ENCODE measurements around the gene SASH3.

The SASH3 gene

DNA sequence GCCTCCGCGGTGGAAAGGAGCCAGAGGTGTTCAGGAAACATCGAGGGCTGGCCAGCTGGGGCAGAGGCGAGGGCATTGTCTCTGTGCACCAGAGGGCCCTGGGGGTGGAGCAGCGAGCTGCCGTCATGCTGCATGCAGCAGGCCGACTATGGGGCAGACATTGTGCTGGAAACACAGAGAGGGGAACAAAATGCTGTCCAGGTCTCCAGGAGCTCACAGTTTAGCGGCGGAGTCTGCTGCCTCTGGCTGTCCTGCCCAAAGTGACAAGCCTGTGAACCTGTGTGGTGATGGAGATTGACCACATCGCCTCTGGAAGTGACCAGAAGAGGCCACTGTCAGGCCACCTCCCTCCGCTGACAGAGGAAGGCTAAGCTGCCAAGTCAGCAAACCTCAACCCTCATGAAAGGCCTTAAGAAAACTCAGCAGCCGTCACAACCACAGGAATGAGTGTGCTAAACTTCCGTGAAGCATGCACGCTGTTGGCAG is 20.1 kb upstream of the SASH3 start:
- DNase-seq (ENCODE audit: low read depth in 2 of 2), result no peak

- no peak for DNase-seq (ENCODE audit: low read depth in 2 of 2)
Measured at GRCh38 chrX:129760155-129760554, 19.6 kb upstream of the SASH3 start.

DNA sequence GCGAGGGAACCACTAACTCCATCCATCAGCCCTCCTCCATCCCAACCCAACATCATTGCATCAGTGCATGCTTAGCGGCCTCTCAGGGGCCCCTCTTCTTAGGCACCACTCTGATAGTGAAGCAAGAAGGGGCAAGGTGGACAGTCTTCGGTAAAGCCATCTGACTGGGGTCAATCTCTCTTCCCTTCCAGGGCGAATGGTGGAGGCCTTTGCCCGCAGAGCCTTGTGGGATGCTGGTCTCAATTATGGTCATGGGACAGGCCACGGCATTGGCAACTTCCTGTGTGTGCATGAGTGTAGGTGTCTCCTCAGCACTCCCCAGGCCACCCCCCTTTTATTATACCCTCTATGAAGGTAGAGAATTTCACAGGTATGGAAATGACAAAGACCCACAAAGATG is 18.8 kb upstream of the SASH3 start:
- no peak for DNase-seq (ENCODE audit: low read depth in 2 of 2)

DNA sequence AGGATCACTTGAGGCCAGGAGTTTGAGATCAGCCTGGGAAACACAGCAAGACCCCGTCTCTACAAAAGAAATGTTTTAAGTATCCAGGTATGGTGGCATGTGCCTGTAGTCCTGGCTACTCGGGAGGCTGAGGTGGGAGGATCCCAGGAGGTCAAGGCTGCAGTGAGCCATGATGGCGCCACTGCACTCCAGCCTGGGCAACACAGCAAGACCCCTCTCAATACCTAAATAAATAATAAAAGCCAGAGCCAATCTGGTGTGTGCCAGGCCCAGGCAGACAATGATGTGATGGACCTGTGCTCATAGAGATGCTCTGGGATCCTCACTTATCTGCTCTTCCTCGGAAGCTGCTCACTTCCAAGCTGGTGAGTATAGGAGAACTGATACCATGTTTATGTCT is 18.2 kb upstream of the SASH3 start:
- no peak for DNase-seq (ENCODE audit: low read depth in 2 of 2)

DNA sequence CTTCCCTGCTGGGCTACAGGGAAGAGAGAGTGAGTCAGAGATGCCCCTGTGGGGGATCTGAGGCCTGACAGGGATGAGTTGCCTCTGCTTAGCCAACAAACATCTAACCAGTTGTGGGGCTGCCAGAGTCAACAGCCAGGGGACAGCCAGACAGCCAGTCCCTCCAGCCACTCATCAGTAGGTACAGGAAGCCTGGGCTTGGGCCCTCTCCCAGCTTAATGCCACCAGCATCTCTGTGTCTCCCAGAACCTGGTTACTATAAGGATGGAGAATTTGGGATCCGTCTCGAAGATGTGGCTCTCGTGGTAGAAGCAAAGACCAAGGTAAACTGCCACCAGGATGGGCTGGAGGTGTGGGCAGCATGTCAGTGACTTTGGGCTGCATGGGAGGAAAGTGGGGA is 17.3 kb upstream of the SASH3 start:
- no peak for DNase-seq (ENCODE audit: low read depth in 2 of 2)

GRCh38 chrX:129763666-129764065 is 16.1 kb upstream of the SASH3 start:
- DNase-seq (ENCODE audit: low read depth in 2 of 2), result no peak

DNA sequence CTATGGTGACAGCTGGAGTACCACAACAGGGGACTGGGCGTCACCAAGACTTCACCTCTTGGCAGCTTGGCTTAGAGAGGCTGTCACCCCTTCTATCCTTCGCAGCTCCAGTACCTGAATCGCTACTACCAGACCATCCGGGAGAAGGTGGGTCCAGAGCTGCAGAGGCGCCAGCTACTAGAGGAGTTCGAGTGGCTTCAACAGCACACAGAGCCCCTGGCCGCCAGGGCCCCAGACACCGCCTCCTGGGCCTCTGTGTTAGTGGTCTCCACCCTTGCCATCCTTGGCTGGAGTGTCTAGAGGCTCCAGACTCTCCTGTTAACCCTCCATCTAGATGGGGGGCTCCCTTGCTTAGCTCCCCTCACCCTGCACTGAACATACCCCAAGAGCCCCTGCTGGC is 11.6 kb upstream of the SASH3 start:
- no peak for DNase-seq (ENCODE audit: low read depth in 2 of 2)

- no peak for DNase-seq (ENCODE audit: low read depth in 2 of 2)
Measured at GRCh38 chrX:129768586-129769466, 10.9 kb upstream of the SASH3 start.

- peak; percentile 52 to 61 for DNase-seq (ENCODE audit: low read depth in 2 of 2)
Measured at GRCh38 chrX:129769467-129770154, 10.1 kb upstream of the SASH3 start.

DNA sequence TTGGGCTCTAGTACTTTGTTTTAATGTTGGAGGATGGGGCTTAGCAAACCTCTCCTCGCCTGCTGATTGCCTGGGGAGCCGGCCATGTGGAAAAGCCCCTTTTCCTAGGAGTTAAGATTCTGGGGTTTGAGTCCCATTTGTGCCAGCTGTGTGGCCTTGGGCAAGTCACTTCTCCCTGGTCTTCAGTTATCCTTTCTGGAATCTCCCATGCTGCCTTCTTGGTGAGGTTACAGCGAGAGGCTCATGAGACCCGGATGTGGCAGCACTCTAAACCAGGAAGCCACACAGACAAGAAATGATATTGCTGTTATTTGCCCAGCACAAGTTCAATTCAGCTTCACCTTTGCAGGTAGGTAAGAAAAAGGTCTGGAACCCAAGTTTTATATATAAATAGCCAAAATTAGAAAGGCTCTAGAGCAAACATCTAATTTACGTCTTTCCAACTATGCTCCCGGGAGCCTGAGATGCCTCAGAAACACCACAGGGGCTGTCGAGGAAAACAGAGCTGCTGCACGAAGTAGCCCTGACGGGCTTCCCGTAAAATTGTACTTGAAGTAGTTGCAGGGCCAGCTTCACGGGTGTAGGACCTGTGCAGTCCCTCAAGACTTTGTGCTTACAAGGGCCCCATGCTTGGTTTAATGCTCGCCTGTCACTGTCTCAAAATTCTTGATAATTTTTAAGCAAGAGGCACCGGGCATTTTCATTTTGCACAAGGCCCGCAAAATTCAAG is 8.3 kb upstream of the SASH3 start:
- no peak for DNase-seq (ENCODE audit: low read depth in 2 of 2)

DNA sequence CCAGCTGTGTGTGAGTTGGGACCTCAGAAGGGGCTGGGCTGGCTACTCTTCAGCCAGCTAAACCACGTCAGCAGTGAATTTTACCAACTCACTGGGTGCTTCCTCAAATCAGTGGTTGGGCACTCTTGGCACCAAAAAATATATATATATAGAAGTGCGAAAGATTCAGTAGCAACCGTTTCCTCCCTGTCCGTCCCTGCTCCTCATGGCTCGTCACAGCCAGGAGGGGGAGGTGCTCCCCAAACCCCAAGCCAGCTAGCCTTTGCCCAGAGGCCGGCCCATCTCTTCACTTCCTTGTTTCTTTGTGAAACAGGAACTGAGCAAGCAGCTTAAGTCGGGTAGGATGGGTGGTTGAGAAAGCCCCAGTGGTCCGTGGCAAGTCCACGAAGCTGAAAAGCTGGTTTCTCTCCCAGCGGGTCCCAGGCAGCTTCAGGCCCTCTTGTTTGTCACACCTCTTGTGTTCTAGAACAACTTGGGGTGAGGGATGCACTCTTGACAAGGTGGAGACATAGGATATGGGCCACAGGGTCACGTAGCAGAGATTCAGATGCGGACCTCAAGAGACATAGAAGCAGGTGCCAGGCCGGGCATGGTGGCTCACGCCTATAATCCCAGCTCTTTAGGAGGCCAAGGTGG is 6.8 kb upstream of the SASH3 start:
- peak in 1 of 2 donors; percentile 31 for DNase-seq (ENCODE audit: low read depth in 2 of 2)

GRCh38 chrX:129773649-129774458 is 5.9 kb upstream of the SASH3 start:
- no peak for DNase-seq (ENCODE audit: low read depth in 2 of 2)

- peak; percentile 59 to 67 for DNase-seq (ENCODE audit: low read depth in 2 of 2)
Measured at GRCh38 chrX:129777218-129778030, 2.3 kb upstream of the SASH3 start.

DNA sequence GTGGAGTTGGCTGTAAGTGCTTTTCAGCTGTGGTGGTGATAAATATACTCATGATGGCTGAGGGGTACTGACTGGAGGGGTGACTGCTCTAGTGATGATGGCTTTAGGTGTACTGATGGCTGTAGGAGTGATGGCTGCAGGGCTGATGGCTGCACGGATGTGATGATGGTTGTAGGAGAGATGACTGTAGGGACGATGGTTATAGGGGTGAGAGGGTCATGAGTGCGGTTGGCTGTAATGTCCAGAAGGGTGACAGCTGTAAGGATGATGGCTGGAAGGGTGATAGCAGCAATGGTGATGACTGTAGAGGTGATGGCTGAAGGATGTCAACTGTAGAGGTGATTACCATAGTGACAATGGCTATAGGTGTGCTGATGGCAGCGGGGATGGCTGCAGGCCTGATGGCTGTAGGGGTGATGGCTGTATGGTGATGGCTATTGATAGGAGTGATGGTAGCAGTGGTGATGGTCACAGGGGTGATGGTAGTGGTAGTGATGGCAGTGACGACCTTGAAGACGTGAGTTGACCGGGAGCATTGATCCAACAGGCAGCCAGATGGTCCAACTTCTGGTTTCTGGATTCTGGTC is 570 bp upstream of the SASH3 start:
- DNase-seq (ENCODE audit: low read depth in 2 of 2), result no peak

DNA sequence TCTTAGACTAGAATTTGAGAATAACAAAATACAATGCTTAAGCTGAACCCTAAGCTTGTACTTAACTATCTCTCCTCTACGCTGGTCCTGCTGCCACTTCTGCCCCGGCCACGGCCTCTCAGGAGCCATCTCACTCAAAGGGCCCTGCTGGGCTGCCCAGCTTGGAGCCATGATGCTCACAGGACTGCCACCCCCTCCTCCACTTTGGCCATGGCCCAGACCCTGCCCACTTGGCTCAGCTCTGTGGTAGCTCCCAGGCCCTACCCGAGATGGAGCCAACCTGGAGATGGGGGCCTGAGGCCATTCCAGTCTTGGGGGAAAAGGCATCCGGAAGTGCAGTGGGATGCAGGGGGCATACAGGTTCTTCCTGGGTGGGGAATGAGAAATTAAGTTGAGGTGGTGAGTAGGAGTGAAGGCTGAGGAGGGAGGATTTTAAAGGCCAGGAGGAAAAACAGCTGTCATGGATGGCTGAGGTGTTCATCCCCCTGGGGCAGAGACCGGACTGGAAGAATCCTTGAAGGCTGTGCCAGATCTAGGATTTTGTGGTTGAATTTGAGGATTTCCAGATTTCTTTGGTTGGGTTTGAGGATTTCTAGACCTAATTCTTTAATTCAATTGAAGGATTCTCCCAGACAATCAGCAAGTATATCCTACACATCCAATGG is 824 bp downstream of the SASH3 start:
- DNase-seq (ENCODE audit: low read depth in 2 of 2), result no peak

DNA sequence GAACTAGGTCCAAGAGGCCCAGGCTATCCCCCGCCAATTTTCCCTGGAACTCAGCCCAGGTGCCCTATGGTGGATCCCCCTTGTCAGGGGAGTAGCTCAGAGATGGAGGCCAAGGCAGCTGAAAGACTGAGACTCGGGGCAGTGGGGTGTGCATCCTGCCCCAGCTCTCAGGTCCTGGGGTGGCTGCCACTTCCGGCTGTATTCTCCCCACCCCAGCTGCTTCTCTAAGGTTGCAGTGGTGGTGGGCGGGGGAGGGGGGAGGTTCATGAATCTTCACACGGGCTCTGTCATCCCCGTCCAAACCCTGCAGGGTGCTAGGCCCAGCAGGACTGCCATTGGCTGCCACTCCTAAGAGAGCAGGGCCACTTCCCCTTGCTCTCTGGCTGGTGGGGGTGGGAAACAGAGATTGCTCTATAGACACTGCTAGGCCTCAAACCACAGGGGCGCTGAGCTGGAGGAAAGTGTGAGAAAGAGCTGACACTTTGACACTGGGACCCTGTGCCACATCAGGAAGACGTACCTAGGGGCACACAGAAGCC is 1.5 kb downstream of the SASH3 start:
- peak; percentile 76 to 81 for DNase-seq (ENCODE audit: low read depth in 2 of 2)

GRCh38 chrX:129781680-129782495 is 2.1 kb downstream of the SASH3 start:
- DNase-seq (ENCODE audit: low read depth in 2 of 2), result no peak

DNA sequence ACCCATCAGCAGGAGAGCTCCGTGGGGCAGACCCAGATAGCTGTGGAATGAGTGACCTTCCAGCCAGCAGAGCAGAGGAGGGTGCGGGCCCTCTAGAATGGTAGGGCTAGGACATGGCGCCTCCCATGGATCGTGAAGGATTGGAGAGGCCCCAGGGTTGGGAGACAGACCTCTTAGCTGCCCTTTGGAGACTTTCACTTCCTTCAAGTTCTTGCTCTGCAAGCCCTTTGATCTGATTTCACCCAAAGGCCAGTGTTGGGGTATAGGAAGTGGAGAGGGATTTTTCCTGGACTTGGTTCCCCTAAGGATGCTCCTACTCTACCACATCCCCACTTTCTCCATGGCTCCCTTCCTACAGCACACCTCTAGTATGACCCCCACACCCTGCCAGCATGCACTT is 3.0 kb downstream of the SASH3 start:
- DNase-seq (ENCODE audit: low read depth in 2 of 2), result no peak

Data from stimulated activated CD8-positive, alpha-beta memory T cell treated with anti-CD3 and anti-CD28 coated beads, Interleukin-15, amount 100 ng/mL, for 48 hours (primary cell).